ENCODE measurements around the gene KCNH5. TPM values are rescaled to one million over a fixed set of nuclear protein-coding genes. Genes with fewer than 3 reads are reported as not detected.
"Not testable (repeated sequence)": the region's sequence is repeated elsewhere in the genome, so short reads cannot be mapped to it uniquely, and the experiment has no call there.

The KCNH5 gene
- polyA plus RNA-seq, 1 donor (not counting 4 experiments of a cell fraction or from before 2014, with no cell fraction given): 0.04 TPM

DNA sequence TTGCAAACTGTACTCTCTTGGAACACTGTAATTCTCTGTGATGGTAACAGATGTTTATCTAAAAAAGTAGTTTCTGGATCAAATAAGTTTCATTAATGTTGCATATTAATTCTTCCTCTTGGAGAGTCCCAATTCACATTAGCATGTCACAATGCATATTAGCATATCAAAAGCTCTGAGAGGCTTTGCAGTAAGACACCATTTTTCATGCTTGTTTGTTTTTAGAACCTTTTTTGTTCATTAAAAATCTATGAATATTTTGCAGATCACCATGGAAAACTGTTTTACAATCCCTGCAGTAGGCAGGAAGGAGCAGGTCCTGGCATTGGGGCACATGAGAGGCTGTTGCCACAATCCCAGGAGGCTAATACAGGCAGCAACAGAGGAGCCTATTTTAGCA, 180.7 kb downstream of the KCNH5 start:
- H3K27ac ChIP-seq (ENCODE audit: control insufficient read depth, insufficient read depth, low read length): no peak overlapping the region
- no peaks in the 10 kb centered on the region for H3K4me1 ChIP-seq (ENCODE audit: control insufficient read depth, extremely low read depth, insufficient read depth, low read length)
- no peaks in the 10 kb centered on the region for H3K9me3 ChIP-seq (ENCODE audit: control insufficient read depth, low read depth, low read length)
- H3K79me2 ChIP-seq (ENCODE audit: control insufficient read depth, insufficient read depth, low read length): no peaks in the 10 kb centered on the region
- H3K9ac ChIP-seq (ENCODE audit: control insufficient read depth, extremely low read depth, insufficient read depth, low read length): no peak overlapping the region
- no peak overlapping the region for H2AFZ ChIP-seq (ENCODE audit: control insufficient read depth, low read length)
- FAIRE-seq: no peak
- no peaks in the 10 kb centered on the region for H3K9me1 ChIP-seq (ENCODE audit: control insufficient read depth, extremely low read depth, insufficient read depth, low read length)
- no peaks in the 10 kb centered on the region for H3K27me3 ChIP-seq (ENCODE audit: control insufficient read depth, extremely low read depth, insufficient read depth, low read length)
- H4K20me1 ChIP-seq (ENCODE audit: control insufficient read depth, extremely low read depth, insufficient read depth, low read length): no peaks in the 10 kb centered on the region
- no peak overlapping the region for H3K4me2 ChIP-seq (ENCODE audit: control insufficient read depth, extremely low read depth, insufficient read depth, low read depth, low read length)
- no peak for DNase-seq (ENCODE audit: low read depth, low spot score)
- no peaks in the 10 kb centered on the region for H3K36me3 ChIP-seq (ENCODE audit: control insufficient read depth in 2 of 2, extremely low read depth in 1 of 2, insufficient read depth in 2 of 2, low read length in 2 of 2)
- dilution Hi-C loops (cut with MboI; ENCODE audit: extremely low pct_ligation_motif_present, low sequenced_read_pairs): no loop called here
- TF ChIP-seq CTCF (optimal IDR thresholded peaks at IDR 0.05 in 1 of 3, IDR thresholded peaks at IDR 0.05 in 1 of 3, conservative IDR thresholded peaks at IDR 0.05 in 1 of 3; ENCODE audit: extremely low read depth in 1 of 3, insufficient read depth in 2 of 3, low read length in 3 of 3) (no peak), EZH2 (IDR thresholded peaks at IDR 0.05; ENCODE audit: low read length) (no peak)
- H3K4me3 ChIP-seq (ENCODE audit: control insufficient read depth in 2 of 3, extremely low read depth in 1 of 3, insufficient read depth in 2 of 3, low read depth in 1 of 3, low read length in 3 of 3): no peak overlapping the region

DNA sequence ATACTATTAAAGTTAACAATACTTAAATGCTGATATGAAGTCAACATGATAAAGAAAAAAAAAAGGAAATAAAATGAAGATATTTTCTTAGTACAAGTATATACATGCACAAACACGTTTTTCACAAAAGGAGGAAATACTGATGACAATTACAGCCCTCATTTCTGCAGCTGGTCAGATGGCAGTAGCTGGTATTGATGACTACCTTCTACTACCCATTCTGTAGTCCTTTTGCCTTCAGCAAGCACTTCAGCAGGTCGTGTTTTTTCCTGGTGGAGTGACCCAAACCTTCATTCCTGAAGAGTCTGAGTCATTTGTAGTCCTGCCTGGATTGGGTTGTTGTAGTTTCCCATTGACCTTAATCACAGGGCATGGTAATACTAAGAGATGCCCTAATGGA, 187.2 kb downstream of the KCNH5 start:
- H3K4me2 ChIP-seq (ENCODE audit: control insufficient read depth, extremely low read depth, insufficient read depth, low read depth, low read length); H3K27ac ChIP-seq (ENCODE audit: control insufficient read depth, insufficient read depth, low read length); H3K79me2 ChIP-seq (ENCODE audit: control insufficient read depth, insufficient read depth, low read length); H3K9me1 ChIP-seq (ENCODE audit: control insufficient read depth, extremely low read depth, insufficient read depth, low read length); H3K27me3 ChIP-seq (ENCODE audit: control insufficient read depth, extremely low read depth, insufficient read depth, low read length); H3K4me1 ChIP-seq (ENCODE audit: control insufficient read depth, extremely low read depth, insufficient read depth, low read length); H4K20me1 ChIP-seq (ENCODE audit: control insufficient read depth, extremely low read depth, insufficient read depth, low read length); DNase-seq (ENCODE audit: low read depth, low spot score); H3K9ac ChIP-seq (ENCODE audit: control insufficient read depth, extremely low read depth, insufficient read depth, low read length); dilution Hi-C loops (cut with MboI; ENCODE audit: extremely low pct_ligation_motif_present, low sequenced_read_pairs); H2AFZ ChIP-seq (ENCODE audit: control insufficient read depth, low read length); FAIRE-seq; H3K36me3 ChIP-seq (ENCODE audit: control insufficient read depth in 2 of 2, extremely low read depth in 1 of 2, insufficient read depth in 2 of 2, low read length in 2 of 2); H3K9me3 ChIP-seq (ENCODE audit: control insufficient read depth, low read depth, low read length); H3K4me3 ChIP-seq (ENCODE audit: control insufficient read depth in 2 of 3, extremely low read depth in 1 of 3, insufficient read depth in 2 of 3, low read depth in 1 of 3, low read length in 3 of 3): not testable (repeated sequence)

DNA sequence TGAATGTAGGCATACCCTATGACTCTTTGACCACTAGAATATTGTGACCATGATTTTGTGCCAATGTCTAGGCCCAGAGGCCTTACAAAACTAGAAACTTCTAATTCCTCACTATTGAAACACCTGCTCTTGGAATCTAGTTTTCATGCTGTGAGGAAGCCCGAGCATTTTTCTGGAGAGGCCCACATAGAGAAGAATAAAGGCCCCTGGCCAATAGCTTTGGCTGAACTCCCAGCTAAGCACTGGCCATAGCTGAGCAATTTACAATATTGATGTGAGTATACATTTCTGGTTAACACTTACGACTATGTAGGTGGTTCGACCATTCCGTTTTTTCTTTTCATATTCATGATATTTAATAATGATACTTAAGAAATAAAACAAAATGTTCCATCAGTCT, 190.3 kb downstream of the KCNH5 start:
- Histone ChIP-seq H3K27me3 (ENCODE audit: control insufficient read depth, extremely low read depth, insufficient read depth, low read length) (no peaks in the 10 kb centered on the region), H2AFZ (ENCODE audit: control insufficient read depth, low read length) (no peak overlapping the region), H3K4me2 (ENCODE audit: control insufficient read depth, extremely low read depth, insufficient read depth, low read depth, low read length) (no peak overlapping the region), H3K79me2 (ENCODE audit: control insufficient read depth, insufficient read depth, low read length) (no peaks in the 10 kb centered on the region), H3K9ac (ENCODE audit: control insufficient read depth, extremely low read depth, insufficient read depth, low read length) (no peak overlapping the region), H4K20me1 (ENCODE audit: control insufficient read depth, extremely low read depth, insufficient read depth, low read length) (no peaks in the 10 kb centered on the region), H3K27ac (ENCODE audit: control insufficient read depth, insufficient read depth, low read length) (no peak overlapping the region), H3K9me3 (ENCODE audit: control insufficient read depth, low read depth, low read length) (no peaks in the 10 kb centered on the region), H3K36me3 (ENCODE audit: control insufficient read depth in 2 of 2, extremely low read depth in 1 of 2, insufficient read depth in 2 of 2, low read length in 2 of 2) (no peaks in the 10 kb centered on the region), H3K4me1 (ENCODE audit: control insufficient read depth, extremely low read depth, insufficient read depth, low read length) (no peaks in the 10 kb centered on the region), H3K9me1 (ENCODE audit: control insufficient read depth, extremely low read depth, insufficient read depth, low read length) (no peaks in the 10 kb centered on the region), H3K4me3 (ENCODE audit: control insufficient read depth in 2 of 3, extremely low read depth in 1 of 3, insufficient read depth in 2 of 3, low read depth in 1 of 3, low read length in 3 of 3) (no peak overlapping the region)
- no peak for FAIRE-seq
- TF ChIP-seq EZH2 (IDR thresholded peaks at IDR 0.05; ENCODE audit: low read length): no peak
- no peak for TF ChIP-seq CTCF (optimal IDR thresholded peaks at IDR 0.05 in 1 of 3, IDR thresholded peaks at IDR 0.05 in 1 of 3, conservative IDR thresholded peaks at IDR 0.05 in 1 of 3; ENCODE audit: extremely low read depth in 1 of 3, insufficient read depth in 2 of 3, low read length in 3 of 3)
- dilution Hi-C loops (cut with MboI; ENCODE audit: extremely low pct_ligation_motif_present, low sequenced_read_pairs): no loop called here
- no peak for DNase-seq (ENCODE audit: low read depth, low spot score)

All from keratinocyte (primary cell).